ENCODE measurements around the gene KCTD1.

DNA sequence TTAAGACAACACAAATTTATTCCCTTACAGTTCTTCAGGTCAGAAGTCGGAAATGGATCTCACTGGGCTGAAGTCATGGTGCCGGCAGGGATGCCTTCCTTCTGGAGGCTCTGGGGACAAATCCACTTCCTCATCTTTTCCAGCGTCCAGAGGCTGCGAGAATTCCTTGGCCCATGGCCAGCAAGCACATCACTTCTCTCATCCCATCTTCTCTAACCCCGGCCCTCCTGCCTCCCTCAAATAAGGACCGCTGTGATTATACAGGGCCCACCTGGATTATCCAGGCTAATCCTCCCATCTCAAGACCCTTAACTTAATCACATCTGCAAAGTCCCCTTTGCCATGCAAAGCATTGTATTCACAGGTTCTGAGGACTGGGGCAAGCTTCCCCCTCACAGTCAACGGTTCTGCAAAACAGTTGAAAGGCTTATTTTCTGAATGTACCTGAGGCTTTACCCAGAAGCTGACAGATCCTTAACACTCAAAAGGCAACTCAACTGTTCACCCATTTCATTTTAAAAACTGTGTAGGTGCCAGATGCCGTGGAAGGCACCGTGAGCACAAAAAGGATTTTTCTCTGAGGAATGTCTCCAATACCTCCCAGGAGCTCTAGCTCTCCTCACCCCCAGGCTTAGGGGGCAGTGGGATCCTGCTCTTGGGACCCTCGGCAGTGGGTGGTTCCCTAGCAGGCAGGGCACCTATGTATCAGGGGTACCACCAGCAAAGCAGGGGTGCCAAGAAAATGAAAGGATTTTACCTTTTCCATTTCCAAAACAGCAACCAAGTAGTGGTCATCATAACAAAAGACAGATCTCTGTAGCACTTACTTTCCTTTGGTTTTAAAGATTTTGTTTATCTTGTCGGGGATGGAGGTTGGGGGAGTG, 84.0 kb downstream of the KCTD1 start:
- TF ChIP-seq POLR2A (IDR thresholded peaks at IDR 0.05; ENCODE audit: low read depth, low read length) (no peak), CEBPB (IDR thresholded peaks at IDR 0.05; ENCODE audit: low read depth, low read length) (no peak), RAD21 (IDR thresholded peaks at IDR 0.05; ENCODE audit: low read length) (no peak), RCOR1 (IDR thresholded peaks at IDR 0.05; ENCODE audit: insufficient replicate concordance, low read length) (no peak), SMC3 (IDR thresholded peaks at IDR 0.05; ENCODE audit: low read depth, low read length) (no peak), RFX5 (IDR thresholded peaks at IDR 0.05; ENCODE audit: low read depth, low read length) (no peak)
- TF ChIP-seq, protein P1, sequence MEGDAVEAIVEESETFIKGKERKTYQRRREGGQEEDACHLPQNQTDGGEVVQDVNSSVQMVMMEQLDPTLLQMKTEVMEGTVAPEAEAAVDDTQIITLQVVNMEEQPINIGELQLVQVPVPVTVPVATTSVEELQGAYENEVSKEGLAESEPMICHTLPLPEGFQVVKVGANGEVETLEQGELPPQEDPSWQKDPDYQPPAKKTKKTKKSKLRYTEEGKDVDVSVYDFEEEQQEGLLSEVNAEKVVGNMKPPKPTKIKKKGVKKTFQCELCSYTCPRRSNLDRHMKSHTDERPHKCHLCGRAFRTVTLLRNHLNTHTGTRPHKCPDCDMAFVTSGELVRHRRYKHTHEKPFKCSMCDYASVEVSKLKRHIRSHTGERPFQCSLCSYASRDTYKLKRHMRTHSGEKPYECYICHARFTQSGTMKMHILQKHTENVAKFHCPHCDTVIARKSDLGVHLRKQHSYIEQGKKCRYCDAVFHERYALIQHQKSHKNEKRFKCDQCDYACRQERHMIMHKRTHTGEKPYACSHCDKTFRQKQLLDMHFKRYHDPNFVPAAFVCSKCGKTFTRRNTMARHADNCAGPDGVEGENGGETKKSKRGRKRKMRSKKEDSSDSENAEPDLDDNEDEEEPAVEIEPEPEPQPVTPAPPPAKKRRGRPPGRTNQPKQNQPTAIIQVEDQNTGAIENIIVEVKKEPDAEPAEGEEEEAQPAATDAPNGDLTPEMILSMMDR (conservative IDR thresholded peaks at IDR 0.05; ENCODE audit: low read depth, low read length): no peak
- TF ChIP-seq, protein P2, sequence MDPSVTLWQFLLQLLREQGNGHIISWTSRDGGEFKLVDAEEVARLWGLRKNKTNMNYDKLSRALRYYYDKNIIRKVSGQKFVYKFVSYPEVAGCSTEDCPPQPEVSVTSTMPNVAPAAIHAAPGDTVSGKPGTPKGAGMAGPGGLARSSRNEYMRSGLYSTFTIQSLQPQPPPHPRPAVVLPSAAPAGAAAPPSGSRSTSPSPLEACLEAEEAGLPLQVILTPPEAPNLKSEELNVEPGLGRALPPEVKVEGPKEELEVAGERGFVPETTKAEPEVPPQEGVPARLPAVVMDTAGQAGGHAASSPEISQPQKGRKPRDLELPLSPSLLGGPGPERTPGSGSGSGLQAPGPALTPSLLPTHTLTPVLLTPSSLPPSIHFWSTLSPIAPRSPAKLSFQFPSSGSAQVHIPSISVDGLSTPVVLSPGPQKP (IDR thresholded peaks at IDR 0.05; ENCODE audit: borderline replicate concordance, low read depth, low read length): no peak
